HEK293T (cell line): ENCODE results near the gene CPVL.

Source experiments
- CTCF ChIA-PET: fragments of 350-600 bp; formaldehyde crosslinking; extraction: SDS; loops from one replicate; lab custom pipeline; 2021; ENCODE audit warnings: antibody characterized with exemption, inconsistent platforms; lab: Yijun Ruan, JAX
- POLR2A ChIA-PET: fragments of 350-600 bp; formaldehyde crosslinking; extraction: SDS; loops from one replicate; lab custom pipeline; 2020; ENCODE audit warnings: antibody characterized with exemption, inconsistent platforms; lab: Yijun Ruan, JAX
- DNase-seq: peaks from one replicate; pipeline ENCODE4 v3.0.0; 2012; ENCODE audit warnings: mixed read lengths; ENCODE audit errors: extremely low spot score
- ARNT ChIP-seq: fragments of 450-650 bp; IDR thresholded peaks from 2 replicates; pipeline ENCODE4 v1.6.1; 2017; ENCODE audit warnings: mild to moderate bottlenecking
- BHLHE40 ChIP-seq: fragments of 450-650 bp; IDR thresholded peaks from 2 replicates; pipeline ENCODE4 v1.6.1; 2016; ENCODE audit warnings: mild to moderate bottlenecking, moderate library complexity, borderline replicate concordance
- CTBP1 ChIP-seq: fragments of 450-650 bp; IDR thresholded peaks from 2 replicates; pipeline ENCODE4 v1.6.1; 2016; ENCODE audit warnings: borderline replicate concordance
- ELF4 ChIP-seq: fragments of 450-650 bp; IDR thresholded peaks from 2 replicates; pipeline ENCODE4 v1.6.1; 2017; ENCODE audit warnings: antibody characterized with exemption
- FOXA1 ChIP-seq: fragments of 450-650 bp; IDR thresholded peaks from 2 replicates; pipeline ENCODE4 v1.6.1; 2016; ENCODE audit warnings: mild to moderate bottlenecking
- FOXK2 ChIP-seq: fragments of 450-650 bp; IDR thresholded peaks from 2 replicates; pipeline ENCODE4 v1.6.1; 2016; ENCODE audit warnings: mild to moderate bottlenecking
- FOXM1 ChIP-seq: fragments of 450-650 bp; IDR thresholded peaks from 2 replicates; pipeline ENCODE4 v1.6.1; 2017; ENCODE audit warnings: mild to moderate bottlenecking, borderline replicate concordance
- HDGF ChIP-seq: fragments of 450-650 bp; IDR thresholded peaks from 2 replicates; pipeline ENCODE4 v1.6.1; 2017; ENCODE audit warnings: antibody characterized with exemption, borderline replicate concordance
- L3MBTL2 ChIP-seq: fragments of 450-650 bp; conservative IDR thresholded peaks from 2 replicates; pipeline ENCODE4 v1.6.1; 2016; ENCODE audit warnings: mild to moderate bottlenecking
- LEF1 ChIP-seq: fragments of 450-650 bp; IDR thresholded peaks from 2 replicates; pipeline ENCODE4 v1.6.1; 2017; ENCODE audit warnings: mild to moderate bottlenecking, borderline replicate concordance
- NFRKB ChIP-seq: fragments of 450-650 bp; IDR thresholded peaks from 2 replicates; pipeline ENCODE4 v1.6.1; 2016; ENCODE audit warnings: mild to moderate bottlenecking, moderate library complexity
- PKNOX1 ChIP-seq: fragments of 450-650 bp; IDR thresholded peaks from 2 replicates; pipeline ENCODE4 v1.6.1; 2016
- SP1 ChIP-seq: fragments of 450-650 bp; IDR thresholded peaks from 2 replicates; pipeline ENCODE4 v1.6.1; 2017
- SUZ12 ChIP-seq: fragments of 450-650 bp; IDR thresholded peaks from 2 replicates; pipeline ENCODE4 v1.6.1; 2016; ENCODE audit warnings: mild to moderate bottlenecking
- TARDBP ChIP-seq: fragments of 450-650 bp; IDR thresholded peaks from 2 replicates; pipeline ENCODE4 v1.6.1; 2016
- ZNF384 ChIP-seq: fragments of 450-650 bp; IDR thresholded peaks from 2 replicates; pipeline ENCODE4 v1.6.1; 2016

Gene CPVL

GRCh38 chr7:29177963-29178600, 31.7 kb upstream of the CPVL start:
- POLR2A ChIA-PET: no interaction called here

DNA sequence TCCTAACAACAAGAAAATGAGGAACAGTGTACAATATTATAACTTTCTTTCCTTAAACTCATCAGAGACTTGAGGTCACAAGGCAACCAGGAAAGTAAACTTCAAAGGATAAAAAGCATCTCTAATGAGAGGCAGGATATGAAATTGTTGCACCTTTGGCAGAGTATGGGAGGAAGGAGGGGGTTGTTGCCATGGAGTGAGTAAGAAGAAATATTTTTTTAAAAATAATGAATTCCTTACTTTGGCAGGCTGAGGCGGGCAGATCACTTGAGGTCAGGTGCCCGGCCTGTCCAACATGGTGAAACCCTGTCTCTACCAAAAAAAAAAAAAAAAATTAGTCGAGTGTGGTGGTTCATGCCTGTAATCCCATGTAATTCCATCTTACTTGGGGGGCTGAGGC, 27.1 kb upstream of the CPVL start:
- POLR2A ChIA-PET: no interaction called here
- TF ChIP-seq CTBP1 (no peak), FOXM1 (no peak), HDGF (no peak), NFRKB (no peak), SP1 (no peak), ARNT (no peak), SUZ12 (no peak), ELF4 (no peak), L3MBTL2 (no peak), ZNF384 (no peak), FOXA1 (no peak), TARDBP (no peak)
- no peak for DNase-seq
- CTCF ChIA-PET: no interaction called here

More at GRCh38 chr7:29177963-29178600, 31.7 kb upstream of the CPVL start:
- no peak for DNase-seq
- TF ChIP-seq NFRKB (no peak), PKNOX1 (no peak), FOXM1 (no peak), FOXA1 (no peak), FOXK2 (no peak), L3MBTL2 (no peak), SP1 (no peak), BHLHE40 (no peak), ELF4 (no peak), HDGF (no peak), SUZ12 (no peak), CTBP1 (no peak), LEF1 (no peak), TARDBP (no peak), ZNF384 (no peak), ARNT (no peak)
- CTCF ChIA-PET: interaction anchor here (2.3 kb wide), 1 partner anchor 11 kb away, joined by 10 read pairs; no protein-coding TSS in a partner anchor

DNA sequence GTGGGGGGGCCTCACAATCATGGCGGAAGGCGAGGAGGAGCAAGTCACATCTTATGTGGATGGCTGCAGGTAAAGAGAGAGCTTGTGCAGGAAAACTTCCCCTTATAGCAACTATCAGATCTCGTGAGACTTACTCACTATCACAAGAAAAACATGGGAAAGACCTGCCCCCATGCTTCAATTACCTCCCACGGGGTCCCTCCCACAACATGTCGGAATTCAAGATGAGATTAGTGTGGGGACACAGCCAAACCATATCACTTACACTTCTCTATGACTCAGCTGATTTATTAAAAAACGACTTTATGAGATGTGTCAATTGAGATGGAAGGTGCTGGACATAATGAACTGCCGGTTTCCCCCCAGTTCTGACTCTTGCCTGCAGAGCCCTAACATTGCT, 24.4 kb upstream of the CPVL start:
- ChIA-PET POLR2A (no interaction called here), CTCF (no interaction called here)
- no peak for DNase-seq
- TF ChIP-seq BHLHE40: no peak
- TF ChIP-seq LEF1: no peak
- no peak for TF ChIP-seq FOXK2
- TF ChIP-seq FOXA1: no peak
- no peak for TF ChIP-seq TARDBP
- no peak for TF ChIP-seq SUZ12
- no peak for TF ChIP-seq NFRKB
- no peak for TF ChIP-seq ELF4
- TF ChIP-seq FOXM1: no peak
- no peak for TF ChIP-seq ARNT
- TF ChIP-seq PKNOX1: no peak
- TF ChIP-seq CTBP1: no peak
- no peak for TF ChIP-seq L3MBTL2
- TF ChIP-seq SP1: no peak
- no peak for TF ChIP-seq HDGF
- no peak for TF ChIP-seq ZNF384

DNA sequence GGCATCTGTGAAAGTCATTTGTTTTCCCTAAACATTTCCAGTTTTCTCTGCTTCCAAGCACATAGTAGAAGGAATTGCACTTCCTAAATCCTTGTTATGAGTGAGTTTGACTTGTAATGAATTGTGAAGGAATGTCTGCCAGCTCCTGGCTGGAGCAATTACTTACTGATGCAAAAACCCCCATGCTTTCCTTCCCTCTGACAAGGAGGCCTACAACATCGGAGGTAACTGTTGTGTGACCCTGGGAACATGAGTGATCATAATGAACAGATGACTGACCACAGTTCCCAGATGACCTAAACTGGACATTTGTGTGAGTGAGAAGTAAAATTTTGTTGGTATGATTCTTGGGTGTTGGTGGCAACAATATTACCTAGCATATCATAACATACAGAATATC, 21.4 kb upstream of the CPVL start:
- ChIA-PET POLR2A (no interaction called here), CTCF (interaction anchor here (1.1 kb wide), 1 partner anchor 22 kb away, joined by 3 read pairs; no protein-coding TSS in a partner anchor)
- DNase-seq: no peak
- no peak for TF ChIP-seq SP1
- no peak for TF ChIP-seq FOXA1
- no peak for TF ChIP-seq CTBP1
- TF ChIP-seq TARDBP: no peak
- TF ChIP-seq HDGF: no peak
- TF ChIP-seq ELF4: no peak
- no peak for TF ChIP-seq NFRKB
- TF ChIP-seq ZNF384: no peak

GRCh38 chr7:29163854-29164253, 17.5 kb upstream of the CPVL start:
- TF ChIP-seq NFRKB: no peak
- no peak for TF ChIP-seq FOXM1
- TF ChIP-seq FOXA1: no peak
- no peak for TF ChIP-seq L3MBTL2
- TF ChIP-seq LEF1: no peak
- no peak for TF ChIP-seq HDGF
- no peak for TF ChIP-seq FOXK2
- TF ChIP-seq PKNOX1: no peak
- no peak for TF ChIP-seq ELF4
- no peak for TF ChIP-seq TARDBP
- no peak for TF ChIP-seq ZNF384
- TF ChIP-seq SP1: no peak
- no peak for TF ChIP-seq BHLHE40
- TF ChIP-seq SUZ12: no peak
- no peak for TF ChIP-seq ARNT
- DNase-seq: no peak
- ChIA-PET POLR2A (no interaction called here), CTCF (no interaction called here)

GRCh38 chr7:29162577-29162976, 16.2 kb upstream of the CPVL start:
- no peak for TF ChIP-seq NFRKB
- no peak for TF ChIP-seq PKNOX1
- no peak for TF ChIP-seq TARDBP
- TF ChIP-seq CTBP1: no peak
- TF ChIP-seq FOXM1: no peak
- TF ChIP-seq BHLHE40: no peak
- no peak for TF ChIP-seq ELF4
- TF ChIP-seq L3MBTL2: no peak
- no peak for TF ChIP-seq HDGF
- no peak for TF ChIP-seq SUZ12
- no peak for TF ChIP-seq ZNF384
- TF ChIP-seq LEF1: no peak
- no peak for TF ChIP-seq FOXA1
- TF ChIP-seq ARNT: no peak
- no peak for TF ChIP-seq SP1
- TF ChIP-seq FOXK2: no peak
- no peak for DNase-seq
- POLR2A ChIA-PET: no interaction called here
- CTCF ChIA-PET: no interaction called here
